CD4-positive, alpha-beta T cell treated with Interferon gamma for 1 hour (primary cell): ENCODE data around the gene PRKG1.
"Not testable (repeated sequence)": the region's sequence is repeated elsewhere in the genome, so short reads cannot be mapped to it uniquely, and the experiment has no call there.

Experiments
- DNase-seq: peaks from one replicate; pipeline ENCODE4 v3.0.0-alpha.2; 2020

PRKG1 gene

DNA sequence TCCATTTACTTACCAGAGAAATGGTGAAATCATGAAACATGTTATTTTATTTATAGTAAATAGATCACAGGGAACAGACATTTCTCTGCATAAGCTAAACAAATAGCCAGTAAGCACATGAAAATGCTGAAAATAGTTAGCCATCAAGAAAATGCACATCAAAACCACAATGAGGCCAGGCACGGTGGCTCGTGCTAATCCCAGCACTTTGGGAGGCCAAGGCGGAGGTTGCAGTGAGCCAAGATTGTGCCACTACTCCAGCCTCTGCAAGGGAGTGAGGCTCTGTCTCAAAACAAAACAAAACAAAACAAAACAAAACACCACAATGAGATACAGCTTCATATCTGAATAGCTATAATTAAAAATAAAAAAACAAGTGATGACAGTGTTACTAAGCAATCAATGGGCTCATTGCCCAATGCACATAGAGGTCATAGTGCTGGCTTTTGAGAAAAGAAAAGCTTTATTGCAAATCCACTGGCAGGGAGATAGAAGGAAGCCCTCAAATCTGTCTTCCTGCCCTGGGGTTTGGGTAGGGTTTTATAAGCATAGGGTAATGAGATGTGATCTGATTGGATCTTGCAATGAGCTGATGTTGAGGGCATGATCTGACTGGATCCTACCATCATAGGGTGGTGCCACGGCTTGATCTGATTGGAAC is 608.9 kb downstream of the PRKG1 start:
- DNase-seq = no peak

DNA sequence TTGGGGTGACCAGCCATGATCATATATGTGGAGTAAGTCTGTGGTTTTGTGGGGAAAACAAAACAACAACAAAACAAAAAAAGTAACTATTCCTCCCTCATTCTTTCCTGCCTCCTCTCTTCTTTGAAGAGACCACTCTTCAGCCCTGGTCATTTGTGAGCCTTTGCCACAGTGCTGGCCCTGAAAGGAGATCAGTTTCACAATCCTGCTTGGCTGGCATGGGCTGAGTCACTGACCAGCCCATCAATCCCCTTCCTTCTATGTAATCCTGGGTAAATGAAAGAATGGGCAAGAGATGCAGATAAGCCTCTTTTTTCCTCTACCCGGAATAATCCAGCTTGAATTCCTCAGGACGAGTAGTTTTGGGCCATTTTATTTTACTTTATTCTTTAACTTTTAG is 611.5 kb downstream of the PRKG1 start:
- DNase-seq = no peak

DNA sequence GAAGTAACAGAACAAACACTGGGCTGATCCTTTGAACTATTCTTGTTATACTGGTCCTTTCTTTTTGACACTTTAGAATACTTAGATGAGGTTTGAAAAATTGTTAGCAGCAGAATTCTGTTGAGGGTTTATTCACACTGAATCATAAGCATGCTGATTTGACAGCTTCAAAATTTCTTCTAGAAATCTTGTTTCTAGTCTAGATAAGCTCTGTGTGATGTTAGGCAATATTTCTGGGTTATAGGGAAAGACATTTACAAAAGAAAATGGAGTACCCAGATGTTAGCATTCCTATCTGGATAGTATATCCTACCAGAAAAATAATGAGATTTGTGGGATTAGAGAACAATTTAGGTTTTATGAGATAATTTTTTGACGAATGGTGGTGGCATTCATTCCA is 613.0 kb downstream of the PRKG1 start:
- DNase-seq = no peak

DNA sequence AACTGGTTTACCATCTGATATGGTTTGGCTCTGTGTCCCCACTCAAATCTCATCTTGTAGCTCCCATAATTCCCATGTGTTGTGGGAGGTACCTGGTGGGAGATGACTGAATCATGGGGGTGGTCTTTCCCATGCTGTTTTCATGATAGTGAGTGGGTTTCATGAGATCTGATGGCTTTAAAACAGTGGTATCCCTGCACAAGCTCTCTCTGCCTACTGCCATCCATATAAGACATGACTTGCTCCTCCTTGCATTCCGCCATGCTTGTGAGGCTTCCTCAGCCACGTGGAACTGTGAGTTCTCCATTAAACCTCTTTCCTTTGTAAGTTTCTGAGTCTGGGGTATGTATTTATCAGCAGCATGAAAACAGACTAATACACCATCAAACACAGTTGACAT is 614.5 kb downstream of the PRKG1 start:
- DNase-seq = not testable (repeated sequence)

DNA sequence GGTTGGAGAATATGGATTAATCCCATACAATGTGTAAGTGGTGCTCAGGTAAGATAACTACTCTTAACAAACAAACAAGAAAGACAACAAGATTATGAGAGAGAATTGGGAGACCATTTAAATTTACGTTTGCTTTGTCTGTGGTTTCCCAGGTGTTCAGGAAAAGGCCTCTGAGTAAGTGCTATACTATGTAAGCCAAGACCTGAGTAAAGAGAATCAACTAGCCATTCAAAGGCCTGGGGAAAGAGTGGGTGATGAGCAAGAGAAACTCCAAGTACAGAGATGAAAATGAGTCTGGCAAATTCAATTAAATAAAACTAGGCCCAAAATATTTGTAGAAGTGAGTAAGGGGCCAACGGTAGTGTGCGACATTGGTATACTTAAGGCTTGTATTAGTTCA is 615.2 kb downstream of the PRKG1 start:
- no peak for DNase-seq

DNA sequence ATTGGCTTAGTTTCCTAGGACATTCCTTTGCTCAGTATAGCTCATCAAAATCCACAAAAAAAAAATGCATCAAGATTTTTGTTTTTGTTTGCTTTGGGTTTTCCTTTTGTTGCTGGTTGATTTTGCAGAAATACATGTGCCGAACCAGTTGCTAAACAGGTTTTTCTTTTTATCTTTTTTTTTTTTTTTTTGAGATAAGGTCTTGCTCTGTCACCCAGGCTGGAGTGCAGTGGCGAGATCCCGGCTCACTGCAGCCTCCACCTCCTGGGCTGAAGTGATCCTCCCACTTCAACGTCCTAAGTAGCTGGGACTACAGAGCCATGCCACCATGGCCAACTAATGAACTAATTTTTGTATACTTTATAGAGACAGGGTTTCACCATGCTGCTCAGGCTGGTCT is 616.8 kb downstream of the PRKG1 start:
- DNase-seq = no peak

DNA sequence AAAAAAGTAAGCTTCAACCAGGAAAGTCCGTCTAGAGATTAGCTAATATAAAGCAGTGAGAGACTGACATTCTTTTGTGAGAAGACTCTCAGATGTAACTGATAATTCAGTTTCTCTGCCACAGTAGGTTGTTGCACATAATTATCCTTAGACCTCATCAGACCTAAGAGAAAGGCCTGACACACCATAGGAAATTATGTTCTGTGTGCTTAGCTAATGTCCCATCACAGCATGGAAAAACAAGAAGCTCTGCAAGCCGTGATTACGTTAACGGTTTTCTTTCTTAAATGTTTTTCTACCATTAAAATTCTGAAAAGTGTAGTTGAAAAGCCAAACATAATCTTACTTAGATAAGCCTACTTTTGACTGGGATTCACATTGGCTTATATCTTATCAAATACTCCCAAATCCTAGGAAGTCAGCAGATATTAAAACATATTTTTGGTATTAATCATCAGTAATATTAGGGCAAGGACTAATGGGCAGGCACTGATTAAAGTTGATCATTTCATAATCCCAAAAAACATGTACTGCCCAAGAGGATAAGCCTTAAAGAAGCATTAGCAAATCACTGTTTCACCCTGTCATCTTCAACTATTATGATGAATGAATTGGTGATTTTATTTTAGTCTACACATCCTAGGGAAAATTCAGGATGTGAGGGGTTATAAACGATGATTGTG is 619.9 kb downstream of the PRKG1 start:
- no peak for DNase-seq

DNA sequence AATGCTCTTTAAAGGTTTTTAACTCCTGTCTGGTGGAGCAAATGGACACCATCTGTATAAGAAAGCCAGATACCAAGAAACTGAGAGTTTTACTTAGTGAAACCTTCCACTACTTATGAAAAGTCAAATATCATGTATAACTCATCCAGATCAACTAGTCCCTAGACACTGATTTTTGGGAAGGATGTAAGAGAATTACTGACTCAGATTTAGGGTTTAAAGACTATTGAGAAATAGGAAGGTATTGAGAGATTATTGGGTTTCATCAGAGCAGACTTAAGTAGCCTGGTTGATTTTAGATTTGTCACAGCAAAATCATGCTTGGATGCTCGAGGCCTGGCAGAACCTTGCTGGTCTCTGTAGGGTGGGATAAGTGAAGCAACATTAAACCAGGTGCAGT is 622.0 kb downstream of the PRKG1 start:
- no peak for DNase-seq

DNA sequence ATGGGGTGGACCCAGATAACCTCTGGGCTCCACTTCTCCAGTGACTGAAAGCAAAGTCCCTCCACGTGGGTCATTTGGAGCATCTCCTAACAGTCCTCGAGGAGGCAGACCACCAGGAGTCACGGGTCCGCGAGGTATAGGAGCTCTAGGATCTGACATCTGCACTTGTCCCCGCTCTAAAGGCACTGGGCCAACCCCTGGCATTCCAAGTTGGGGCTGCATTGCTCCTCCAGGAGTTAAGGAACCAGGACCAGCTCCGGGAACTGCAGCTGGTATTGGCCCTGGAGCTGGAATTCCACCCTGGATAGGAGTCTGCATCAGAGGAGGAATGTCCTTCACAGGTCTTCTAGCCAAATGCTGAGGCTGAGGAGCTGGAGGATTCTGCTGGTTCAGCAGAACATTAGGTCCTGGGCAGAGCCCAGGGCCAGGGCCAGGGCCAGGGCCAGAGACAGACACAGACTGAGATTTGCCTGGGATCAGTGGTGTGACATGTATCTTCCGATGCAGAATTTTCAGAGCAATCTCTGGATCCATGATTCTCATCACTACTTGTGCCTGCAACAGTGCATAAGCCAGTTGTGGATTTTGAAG is 624.3 kb downstream of the PRKG1 start:
- no peak for DNase-seq

DNA sequence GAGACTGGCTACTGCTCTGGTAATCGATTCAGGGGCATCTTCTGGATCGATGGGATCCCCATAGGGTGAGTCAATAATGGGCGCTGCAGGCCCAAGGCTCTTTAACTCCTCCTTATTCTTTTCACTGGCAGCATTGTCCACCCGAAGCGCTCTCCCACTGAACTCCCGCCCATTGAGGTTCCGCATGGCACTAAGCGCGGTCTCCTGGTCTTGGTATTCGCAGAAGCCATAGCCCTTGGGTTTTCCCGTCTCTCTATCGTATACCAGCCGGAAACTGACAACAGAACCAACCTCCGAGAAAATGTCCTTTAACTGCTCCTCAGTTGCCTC is 624.8 kb downstream of the PRKG1 start:
- no peak for DNase-seq

DNA sequence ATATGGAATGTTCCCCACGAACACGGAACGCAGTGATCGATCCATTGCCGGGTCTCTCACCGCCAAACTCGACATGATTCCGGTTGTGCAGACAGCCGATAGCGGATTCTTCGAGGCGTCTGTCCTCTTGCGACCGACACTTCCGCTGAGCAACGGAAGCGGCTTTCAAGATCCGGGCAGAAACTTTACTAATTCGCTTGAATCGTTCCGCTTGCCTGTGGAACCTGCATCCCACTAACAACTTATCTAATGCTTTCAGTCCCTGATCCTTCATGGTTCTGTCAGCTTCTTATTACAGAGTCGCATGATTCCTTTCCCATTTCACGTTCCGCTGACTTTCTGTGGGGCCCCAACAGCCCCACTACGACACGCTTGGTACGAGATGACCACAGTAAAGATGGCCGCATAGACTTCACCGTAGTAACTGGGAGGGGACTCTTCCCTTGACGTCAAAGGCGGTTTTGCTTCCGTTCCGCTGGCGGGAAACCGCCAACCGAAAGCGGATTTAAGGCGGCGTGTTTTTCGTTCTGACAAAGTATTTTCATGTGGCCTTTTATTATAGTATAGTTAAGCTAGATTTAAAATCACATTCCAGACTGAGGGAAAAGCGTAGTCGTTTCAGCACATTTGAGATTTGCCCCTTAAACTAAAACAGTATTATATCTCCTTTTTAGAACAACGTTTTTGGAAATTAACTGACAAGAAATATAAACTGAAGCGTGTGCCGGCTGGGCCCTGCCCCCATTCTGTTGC is 625.4 kb downstream of the PRKG1 start, which contains the start of gene CSTF2T:
Gene CSTF2T (minus strand): TSS at position 121 of the 753 bp plus-strand sequence. CDS start 46 bp downstream, at position 75.
- DNase-seq = peak; percentile 88

DNA sequence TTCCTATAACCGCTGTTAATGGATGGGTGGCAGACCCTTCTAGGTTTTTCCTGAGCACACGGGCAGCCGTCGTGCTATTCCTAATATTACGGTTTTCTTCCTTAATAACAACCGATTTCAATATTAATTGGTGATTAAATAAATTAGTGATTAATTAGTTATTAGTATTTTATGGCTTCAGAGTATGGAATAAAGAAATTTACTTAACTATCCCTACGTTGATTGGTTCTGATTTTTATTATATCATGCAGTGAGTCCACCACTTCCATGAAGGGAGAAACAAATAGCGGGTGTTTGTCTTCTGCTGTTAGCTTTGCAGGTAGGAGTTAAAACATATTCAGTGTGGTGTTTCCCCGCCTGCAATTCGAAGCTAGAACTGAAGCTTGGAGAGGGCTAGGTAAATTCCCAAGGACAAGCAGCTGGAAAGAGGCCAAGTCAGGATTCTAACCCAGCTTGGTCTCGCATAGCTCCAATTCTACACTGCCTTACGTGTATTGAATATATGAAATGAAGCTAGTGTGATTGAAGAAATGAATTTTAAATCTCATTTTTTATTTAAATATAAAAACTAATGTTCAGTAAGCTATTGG is 626.0 kb downstream of the PRKG1 start:
- no peak for DNase-seq

DNA sequence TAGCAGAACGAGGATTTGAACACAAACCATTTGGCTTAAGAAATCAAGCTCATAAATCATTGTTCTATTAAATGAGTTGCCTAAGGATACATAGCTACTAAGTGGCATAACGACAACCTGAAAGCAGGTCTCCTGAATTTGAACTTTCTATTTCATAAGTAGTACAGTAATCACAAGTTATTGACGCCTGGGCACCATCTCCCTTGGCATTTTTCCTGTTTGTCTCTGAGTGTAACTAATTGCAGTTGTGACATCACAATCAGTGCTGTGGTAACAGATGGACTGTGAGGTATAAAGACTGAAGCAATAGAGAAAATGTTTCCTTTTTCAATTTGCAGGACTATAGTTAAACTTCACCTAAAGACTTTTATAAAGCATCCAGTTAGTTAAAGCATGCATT is 631.5 kb downstream of the PRKG1 start:
- no peak for DNase-seq

DNA sequence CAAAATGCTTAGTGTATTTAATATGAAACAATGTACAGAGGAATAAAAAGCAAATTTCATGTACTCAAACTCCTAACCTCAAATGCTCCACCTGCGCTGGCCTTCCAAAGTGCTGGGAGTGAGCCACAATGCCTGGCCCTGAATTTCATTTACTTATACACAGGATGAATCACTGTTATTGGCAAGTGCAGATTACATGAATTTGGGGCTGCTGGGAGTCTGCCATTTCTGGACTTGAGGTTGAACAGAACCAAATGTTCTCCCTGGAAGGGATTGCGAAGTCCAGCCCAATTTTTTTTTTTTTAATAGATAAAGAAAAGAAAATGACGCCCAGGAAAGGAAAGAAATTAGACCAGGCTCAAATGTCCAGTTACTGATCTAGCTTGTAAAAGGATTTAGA is 631.9 kb downstream of the PRKG1 start:
- no peak for DNase-seq

DNA sequence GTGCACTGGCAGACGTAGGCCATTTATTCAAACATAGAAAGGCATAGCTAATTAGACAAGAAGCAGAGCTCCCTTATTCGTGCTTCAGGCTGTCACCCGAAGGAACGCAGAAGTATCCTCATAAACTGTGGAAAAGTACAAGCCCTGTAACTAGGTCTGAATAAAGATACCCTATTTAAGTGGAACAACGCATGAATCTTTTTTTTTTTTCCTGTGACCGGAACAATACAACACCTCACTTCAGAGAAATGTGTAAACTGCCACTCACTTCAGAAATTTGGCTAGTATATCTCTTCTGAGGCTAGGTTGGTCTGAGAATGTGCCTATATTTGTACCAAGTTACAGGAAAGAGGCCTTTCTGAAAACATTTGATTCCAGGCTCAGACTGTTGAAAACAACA is 633.1 kb downstream of the PRKG1 start:
- no peak for DNase-seq

DNA sequence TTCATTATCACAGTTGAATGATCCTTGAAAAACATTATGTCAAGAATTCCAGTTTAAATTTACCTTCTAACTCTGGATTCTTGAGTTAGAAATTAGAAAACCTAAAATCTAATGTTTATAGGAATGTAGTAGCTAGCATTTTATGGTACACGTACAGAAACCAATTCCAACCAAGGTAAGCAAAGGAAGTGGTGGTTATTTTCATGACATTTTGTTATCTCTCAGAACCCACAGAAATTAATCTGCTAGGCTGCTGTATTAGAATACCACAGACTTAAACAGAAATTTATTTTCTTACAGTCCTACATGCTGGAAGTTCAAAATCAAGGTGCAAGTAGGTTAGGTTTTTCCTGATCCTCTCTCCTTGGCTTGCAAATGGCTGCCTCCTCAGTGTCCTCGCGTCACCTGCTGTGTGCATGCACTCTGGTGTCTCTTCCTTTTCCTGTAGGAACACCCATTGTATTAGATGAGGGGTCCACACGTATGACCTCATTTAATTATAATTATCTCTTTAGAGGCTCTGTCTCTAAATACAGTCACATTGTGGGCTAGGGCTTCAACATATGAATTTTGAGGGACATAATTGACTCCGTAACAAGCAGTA is 633.6 kb downstream of the PRKG1 start:
- no peak for DNase-seq

DNA sequence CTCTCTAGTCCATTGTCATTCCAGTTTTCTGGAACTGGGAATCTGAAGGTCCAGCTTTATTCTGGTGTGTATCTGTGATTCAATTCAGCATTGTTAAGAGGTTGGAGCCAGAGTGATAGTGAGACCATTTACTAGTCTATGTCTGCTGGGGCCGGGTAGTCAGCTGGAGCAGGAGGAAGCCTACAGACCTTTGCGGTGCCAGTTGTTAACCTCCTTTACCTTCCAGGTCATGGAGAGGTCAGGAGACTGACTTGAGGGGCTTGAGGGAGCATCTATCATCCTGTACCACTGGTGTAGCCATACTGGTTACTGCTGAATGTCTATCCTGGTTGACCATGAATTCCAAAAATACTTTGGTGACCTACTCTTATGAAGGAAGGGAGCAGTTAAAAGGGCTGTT is 634.3 kb downstream of the PRKG1 start:
- DNase-seq = no peak

DNA sequence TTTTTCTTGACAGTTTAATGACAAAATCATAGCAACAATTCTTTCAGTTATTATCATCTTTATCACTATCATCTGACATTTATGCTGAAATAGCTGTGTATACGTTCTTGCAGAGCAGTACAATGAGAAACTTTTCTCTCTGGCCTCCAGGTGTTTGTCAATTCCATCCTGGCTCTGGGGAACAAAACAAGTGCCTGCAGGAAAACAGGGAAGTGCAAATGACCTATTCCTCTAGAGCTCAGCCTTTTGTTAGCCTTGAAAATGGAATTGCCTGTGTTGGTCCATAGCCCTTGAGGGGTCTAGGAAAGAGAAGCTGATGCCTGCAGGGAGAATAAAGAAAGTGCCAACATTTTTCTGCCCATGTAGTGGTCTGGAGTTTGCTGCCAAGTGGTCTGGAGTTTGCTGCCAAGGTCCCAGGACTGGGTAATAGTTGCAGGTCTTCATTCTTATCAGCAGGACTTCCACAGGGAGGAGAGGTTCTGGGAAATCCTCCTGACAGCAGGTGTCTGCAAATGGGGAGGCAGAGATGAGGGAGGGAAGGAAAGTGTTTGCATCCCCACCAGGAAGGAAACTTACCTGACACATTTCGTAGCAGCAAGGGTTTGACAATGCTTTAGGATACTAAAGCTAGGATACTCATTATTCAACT is 635.2 kb downstream of the PRKG1 start:
- no peak for DNase-seq

DNA sequence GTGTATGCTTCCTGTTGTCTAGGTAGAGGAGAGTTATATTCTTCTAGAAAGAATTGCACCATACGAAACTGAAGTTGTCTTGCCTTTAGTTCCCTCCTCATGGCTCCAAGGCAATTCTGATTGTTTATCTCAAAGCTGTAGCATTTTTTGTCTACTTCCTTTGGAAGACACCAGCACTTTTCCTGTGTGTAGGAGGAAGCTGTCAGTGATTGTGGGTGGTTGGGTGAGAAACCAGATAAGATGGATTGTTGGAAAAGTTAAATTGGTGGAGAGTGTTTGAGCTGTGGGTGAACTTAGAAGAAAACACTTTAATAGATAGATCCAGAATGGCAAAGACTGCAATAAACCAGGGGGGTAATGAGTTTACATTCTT is 637.2 kb downstream of the PRKG1 start:
- DNase-seq = no peak

DNA sequence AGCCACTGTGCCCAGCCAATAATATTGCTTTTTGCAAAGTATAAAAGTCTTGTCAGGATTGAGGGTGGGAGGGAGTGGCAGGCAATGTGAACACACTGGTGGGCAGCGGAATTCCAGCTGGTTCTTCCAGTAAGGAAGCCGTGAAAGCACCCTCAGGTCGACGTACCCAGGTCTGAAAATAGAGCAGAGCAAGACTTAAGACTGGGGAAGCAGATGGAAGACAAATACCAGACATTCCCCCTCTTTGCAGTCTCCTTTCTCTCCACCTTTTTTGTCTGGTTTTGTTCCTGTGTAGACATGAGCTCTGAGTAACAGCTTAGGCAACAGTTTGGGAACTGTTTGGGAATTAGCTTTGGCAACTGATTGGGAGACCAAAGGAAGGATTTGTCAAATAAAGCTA is 642.7 kb downstream of the PRKG1 start:
- DNase-seq = no peak

DNA sequence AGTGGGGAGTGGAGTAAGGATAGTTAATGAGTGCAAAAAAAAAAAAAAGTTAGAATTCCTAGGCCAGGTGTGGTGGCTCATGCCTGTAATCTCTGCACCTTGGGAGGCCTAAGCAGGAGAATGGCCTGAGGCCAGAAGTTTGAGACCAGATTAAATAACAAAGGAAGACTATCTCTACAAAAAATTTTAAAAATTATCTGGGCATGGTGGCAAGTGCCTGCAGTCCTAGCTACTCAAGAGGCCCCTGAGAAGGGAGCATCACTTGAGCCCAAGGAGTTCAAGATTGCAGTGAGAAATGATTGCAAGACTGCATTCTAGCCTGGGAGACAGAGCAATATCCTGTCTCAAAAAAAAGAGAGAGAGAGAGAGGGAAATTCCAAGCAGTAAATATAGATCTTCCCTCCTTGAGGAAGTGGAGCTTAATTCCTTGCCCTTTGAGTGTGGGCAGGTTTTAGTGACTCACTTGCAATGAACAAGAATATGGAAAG is 644.6 kb downstream of the PRKG1 start:
- no peak for DNase-seq

DNA sequence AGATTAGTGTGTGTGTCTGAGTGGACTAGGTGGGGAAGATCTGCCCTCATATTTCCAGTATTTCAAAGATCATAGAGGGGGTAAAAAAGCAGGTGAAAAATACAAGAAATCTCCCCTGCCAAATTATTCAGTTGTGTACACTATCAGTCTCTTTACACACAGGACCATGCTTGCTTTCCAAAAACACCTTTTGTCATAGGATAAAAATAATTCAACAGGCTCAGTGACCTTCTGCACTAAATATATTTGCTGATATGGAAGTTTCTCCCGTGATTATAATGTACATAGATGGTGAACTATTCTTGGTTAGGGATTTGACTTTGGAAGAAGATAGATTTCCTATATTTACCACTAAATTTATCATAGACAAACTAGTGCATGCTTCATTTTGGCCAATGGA is 649.8 kb downstream of the PRKG1 start:
- DNase-seq = no peak
